ENCODE results near the gene PTPN2.

Gene PTPN2

GRCh38 chr18:12779456-12779855 lies 104.6 kb downstream of the PTPN2 start:
- Histone ChIP-seq H4K8ac (ENCODE audit: low read depth, low read length) (no peak overlapping the region), H3K14ac (ENCODE audit: low read length) (no peak overlapping the region), H3K9me3 (ENCODE audit: insufficient read depth, low read depth, low read length) (peaks cover 3% of the 10 kb centered on the region), H3K79me1 (ENCODE audit: low read length) (no peaks in the 10 kb centered on the region), H3K79me2 (ENCODE audit: control insufficient read depth, insufficient read depth, low read length, poor library complexity) (no peaks in the 10 kb centered on the region), H3K9ac (ENCODE audit: low read length) (no peak overlapping the region), H3K4ac (ENCODE audit: low read depth, low read length) (no peak overlapping the region), H3K4me3 (ENCODE audit: low read depth, low read length) (no peak overlapping the region), H3K23ac (ENCODE audit: low read length) (no peak overlapping the region), H3K27ac (ENCODE audit: low read depth, low read length) (no peak overlapping the region), H2BK12ac (ENCODE audit: low read length) (no peak overlapping the region), H3K36me3 (ENCODE audit: control insufficient read depth in 1 of 2, insufficient read depth in 2 of 2, low read length in 2 of 2) (no peaks in the 10 kb centered on the region), H2BK120ac (ENCODE audit: insufficient read depth, low read length, poor library complexity) (no peak overlapping the region), H3K4me1 (ENCODE audit: control insufficient read depth in 1 of 2, insufficient read depth in 2 of 2, low read length in 2 of 2) (no peaks in the 10 kb centered on the region), H2AK5ac (ENCODE audit: low read length) (no peak overlapping the region), H2AFZ (ENCODE audit: insufficient read depth, low read length, poor library complexity) (no peak overlapping the region), H3K18ac (ENCODE audit: low read length) (no peak overlapping the region), H3K27me3 (ENCODE audit: insufficient read depth, low read length) (no peaks in the 10 kb centered on the region), H4K91ac (ENCODE audit: low read depth, low read length) (no peak overlapping the region), H3K4me2 (ENCODE audit: low read length) (no peak overlapping the region), H4K12ac (ENCODE audit: low read depth, low read length) (no peak overlapping the region), H2BK5ac (ENCODE audit: low read depth, low read length, poor library complexity) (no peak overlapping the region)
- no CpG with 5 or more reads among the region's 21 CpGs for WGBS (ENCODE audit: extremely low coverage, insufficient coverage, insufficient read length)
- DNase-seq = peak in 1 of 2 donors; percentile 15

- no peak overlapping the region for H3K4ac ChIP-seq (ENCODE audit: low read depth, low read length)
- H4K8ac ChIP-seq (ENCODE audit: low read depth, low read length) = no peak overlapping the region
- peaks cover 3% of the 10 kb centered on the region for H3K9me3 ChIP-seq (ENCODE audit: insufficient read depth, low read depth, low read length)
- H3K79me1 ChIP-seq (ENCODE audit: low read length) = no peaks in the 10 kb centered on the region
- H3K9ac ChIP-seq (ENCODE audit: low read length) = no peak overlapping the region
- no peak overlapping the region for H3K4me3 ChIP-seq (ENCODE audit: low read depth, low read length)
- H2BK5ac ChIP-seq (ENCODE audit: low read depth, low read length, poor library complexity) = no peak overlapping the region
- H4K12ac ChIP-seq (ENCODE audit: low read depth, low read length) = no peak overlapping the region
- H2AFZ ChIP-seq (ENCODE audit: insufficient read depth, low read length, poor library complexity) = no peak overlapping the region
- peak in 1 of 2 donors; percentile 37 for DNase-seq
- no peak overlapping the region for H3K23ac ChIP-seq (ENCODE audit: low read length)
- H3K79me2 ChIP-seq (ENCODE audit: control insufficient read depth, insufficient read depth, low read length, poor library complexity) = no peaks in the 10 kb centered on the region
- H3K27ac ChIP-seq (ENCODE audit: low read depth, low read length) = no peak overlapping the region
- H3K36me3 ChIP-seq (ENCODE audit: control insufficient read depth in 1 of 2, insufficient read depth in 2 of 2, low read length in 2 of 2) = no peaks in the 10 kb centered on the region
- H2AK5ac ChIP-seq (ENCODE audit: low read length) = no peak overlapping the region
- H2BK12ac ChIP-seq (ENCODE audit: low read length) = no peak overlapping the region
- H4K91ac ChIP-seq (ENCODE audit: low read depth, low read length) = no peak overlapping the region
- H3K4me1 ChIP-seq (ENCODE audit: control insufficient read depth in 1 of 2, insufficient read depth in 2 of 2, low read length in 2 of 2) = no peaks in the 10 kb centered on the region
- H3K4me2 ChIP-seq (ENCODE audit: low read length) = no peak overlapping the region
- no peaks in the 10 kb centered on the region for H3K27me3 ChIP-seq (ENCODE audit: insufficient read depth, low read length)
- WGBS (ENCODE audit: extremely low coverage, insufficient coverage, insufficient read length) = no CpG with 5 or more reads among the region's 11 CpGs
- no peak overlapping the region for H3K18ac ChIP-seq (ENCODE audit: low read length)
- no peak overlapping the region for H2BK120ac ChIP-seq (ENCODE audit: insufficient read depth, low read length, poor library complexity)
- H3K14ac ChIP-seq (ENCODE audit: low read length) = no peak overlapping the region
These were observed 105.0 kb downstream of the PTPN2 start for GRCh38 chr18:12779043-12779442.

- no peak overlapping the region for H3K23ac ChIP-seq (ENCODE audit: low read length)
- H3K4me1 ChIP-seq (ENCODE audit: control insufficient read depth in 1 of 2, insufficient read depth in 2 of 2, low read length in 2 of 2) = no peaks in the 10 kb centered on the region
- H3K4ac ChIP-seq (ENCODE audit: low read depth, low read length) = no peak overlapping the region
- H2AK5ac ChIP-seq (ENCODE audit: low read length) = no peak overlapping the region
- no peak overlapping the region for H3K14ac ChIP-seq (ENCODE audit: low read length)
- no peaks in the 10 kb centered on the region for H3K79me2 ChIP-seq (ENCODE audit: control insufficient read depth, insufficient read depth, low read length, poor library complexity)
- H2BK12ac ChIP-seq (ENCODE audit: low read length) = no peak overlapping the region
- no peaks in the 10 kb centered on the region for H3K36me3 ChIP-seq (ENCODE audit: control insufficient read depth in 1 of 2, insufficient read depth in 2 of 2, low read length in 2 of 2)
- no peaks in the 10 kb centered on the region for H3K79me1 ChIP-seq (ENCODE audit: low read length)
- no peak overlapping the region for H3K4me3 ChIP-seq (ENCODE audit: low read depth, low read length)
- no CpG with 5 or more reads among the region's 39 CpGs for WGBS (ENCODE audit: extremely low coverage, insufficient coverage, insufficient read length)
- H2BK5ac ChIP-seq (ENCODE audit: low read depth, low read length, poor library complexity) = no peak overlapping the region
- DNase-seq = peak in 1 of 2 donors; percentile 6
- H3K18ac ChIP-seq (ENCODE audit: low read length) = no peak overlapping the region
- no peak overlapping the region for H3K9ac ChIP-seq (ENCODE audit: low read length)
- no peak overlapping the region for H2AFZ ChIP-seq (ENCODE audit: insufficient read depth, low read length, poor library complexity)
- no peak overlapping the region for H2BK120ac ChIP-seq (ENCODE audit: insufficient read depth, low read length, poor library complexity)
- H3K4me2 ChIP-seq (ENCODE audit: low read length) = peak overlapping the region; percentile 44
- H3K27ac ChIP-seq (ENCODE audit: low read depth, low read length) = no peak overlapping the region
- H4K8ac ChIP-seq (ENCODE audit: low read depth, low read length) = no peak overlapping the region
- no peak overlapping the region for H4K91ac ChIP-seq (ENCODE audit: low read depth, low read length)
- H3K9me3 ChIP-seq (ENCODE audit: insufficient read depth, low read depth, low read length) = peaks cover 3% of the 10 kb centered on the region
- no peak overlapping the region for H4K12ac ChIP-seq (ENCODE audit: low read depth, low read length)
- no peaks in the 10 kb centered on the region for H3K27me3 ChIP-seq (ENCODE audit: insufficient read depth, low read length)
These were observed 106.5 kb downstream of the PTPN2 start for GRCh38 chr18:12777500-12777944.

GRCh38 chr18:12776821-12777471 lies 107.1 kb downstream of the PTPN2 start:
- Histone ChIP-seq H3K36me3 (ENCODE audit: control insufficient read depth in 1 of 2, insufficient read depth in 2 of 2, low read length in 2 of 2) (no peaks in the 10 kb centered on the region), H3K4me3 (ENCODE audit: low read depth, low read length) (no peak overlapping the region), H3K27me3 (ENCODE audit: insufficient read depth, low read length) (no peaks in the 10 kb centered on the region), H2BK120ac (ENCODE audit: insufficient read depth, low read length, poor library complexity) (no peak overlapping the region), H3K4me1 (ENCODE audit: control insufficient read depth in 1 of 2, insufficient read depth in 2 of 2, low read length in 2 of 2) (no peaks in the 10 kb centered on the region), H3K27ac (ENCODE audit: low read depth, low read length) (no peak overlapping the region), H2AK5ac (ENCODE audit: low read length) (no peak overlapping the region), H3K79me2 (ENCODE audit: control insufficient read depth, insufficient read depth, low read length, poor library complexity) (no peaks in the 10 kb centered on the region), H3K18ac (ENCODE audit: low read length) (no peak overlapping the region), H2BK12ac (ENCODE audit: low read length) (no peak overlapping the region), H2BK5ac (ENCODE audit: low read depth, low read length, poor library complexity) (no peak overlapping the region), H3K14ac (ENCODE audit: low read length) (no peak overlapping the region), H4K8ac (ENCODE audit: low read depth, low read length) (no peak overlapping the region), H4K91ac (ENCODE audit: low read depth, low read length) (no peak overlapping the region), H4K12ac (ENCODE audit: low read depth, low read length) (no peak overlapping the region), H2AFZ (ENCODE audit: insufficient read depth, low read length, poor library complexity) (no peak overlapping the region), H3K4ac (ENCODE audit: low read depth, low read length) (no peak overlapping the region), H3K9ac (ENCODE audit: low read length) (no peak overlapping the region), H3K9me3 (ENCODE audit: insufficient read depth, low read depth, low read length) (peaks cover 3% of the 10 kb centered on the region), H3K79me1 (ENCODE audit: low read length) (no peaks in the 10 kb centered on the region), H3K4me2 (ENCODE audit: low read length) (peak overlapping the region; percentile 44), H3K23ac (ENCODE audit: low read length) (no peak overlapping the region)
- DNase-seq = no peak
- WGBS (ENCODE audit: extremely low coverage, insufficient coverage, insufficient read length) = no CpG with 5 or more reads among the region's 54 CpGs

Data from trophoblast cell (in vitro differentiated cells and primary cell).